ENCODE results near the gene HIGD2A. TPM values are rescaled to one million over a fixed set of nuclear protein-coding genes. Genes with fewer than 3 reads are reported as not detected.

The HIGD2A gene
- total RNA-seq, 1 experiment from 2014 or later, result 133 TPM

- Histone ChIP-seq H3K79me2 (ENCODE audit: low read depth) (no peaks in the 10 kb centered on the region), H3K27me3 (ENCODE audit: insufficient read depth, low read depth) (no peaks in the 10 kb centered on the region), H3K9me2 (ENCODE audit: insufficient read depth) (no peaks in the 10 kb centered on the region), H3K4me1 (replicated peaks; ENCODE audit: insufficient read depth) (no peaks in the 10 kb centered on the region), H3K27ac (no peak overlapping the region), H3K36me3 (ENCODE audit: low read depth) (0 out of 2 replicates have a peak, but pooled peaks cover 24% of the 10 kb centered on the region), H2AFZ (no peak overlapping the region), H3K9me3 (ENCODE audit: insufficient read depth, low read depth) (no peaks in the 10 kb centered on the region), H3K4me3 (no peak overlapping the region), H3F3A (ENCODE audit: insufficient read depth, low read depth) (no peaks in the 10 kb centered on the region; the same call in 1 of the 2 replicates), H3K4me2 (no peak overlapping the region), H4K20me1 (ENCODE audit: insufficient read depth) (no peaks in the 10 kb centered on the region; the same call in 1 of the 2 replicates)
- TF ChIP-seq CTCF (conservative IDR thresholded peaks at IDR 0.05) (no peak), EZH2 (IDR thresholded peaks at IDR 0.05; ENCODE audit: low read depth) (no peak)
- intact Hi-C loops (cut with micrococcal nuclease; ENCODE audit: unreplicated experiment), result loop anchor here (10.0 kb wide), 2 partner anchors 265 to 445 kb away; partner anchors contain the start of gene TSPAN17
- POLR2A ChIA-PET (ENCODE audit: unreplicated experiment), result no interaction called here
- no peak for DNase-seq
- CTCF ChIA-PET, result no interaction called here
- BruUV-seq (replicated peaks), result no TSS peak
Measured at GRCh38 chr5:176379881-176380280, 8.7 kb upstream of the HIGD2A start.

- Histone ChIP-seq H3K27me3 (ENCODE audit: insufficient read depth, low read depth) (no peaks in the 10 kb centered on the region), H3K4me1 (replicated peaks; ENCODE audit: insufficient read depth) (peaks cover 5% of the 10 kb centered on the region), H3K9me2 (ENCODE audit: insufficient read depth) (no peaks in the 10 kb centered on the region), H3K4me3 (no peak overlapping the region), H3K79me2 (ENCODE audit: low read depth) (peaks cover 12% of the 10 kb centered on the region), H3K4me2 (no peak overlapping the region), H2AFZ (no peak overlapping the region), H4K20me1 (ENCODE audit: insufficient read depth) (peaks cover 11% of the 10 kb centered on the region; the same call in 1 of the 2 replicates), H3K9me3 (ENCODE audit: insufficient read depth, low read depth) (no peaks in the 10 kb centered on the region), H3K36me3 (ENCODE audit: low read depth) (peaks cover 36% of the 10 kb centered on the region), H3F3A (ENCODE audit: insufficient read depth, low read depth) (peaks cover 7% of the 10 kb centered on the region), H3K27ac (no peak overlapping the region)
- ChIA-PET CTCF (no interaction called here), POLR2A (ENCODE audit: unreplicated experiment) (no interaction called here)
- TF ChIP-seq CTCF (conservative IDR thresholded peaks at IDR 0.05) (no peak), EZH2 (IDR thresholded peaks at IDR 0.05; ENCODE audit: low read depth) (no peak)
- intact Hi-C loops (cut with micrococcal nuclease; ENCODE audit: unreplicated experiment), result loop anchor here (10.0 kb wide), 2 partner anchors 263 to 443 kb away; partner anchors contain the start of gene TSPAN17
- no peak for DNase-seq
- BruUV-seq (replicated peaks), result no TSS peak
Measured at GRCh38 chr5:176381423-176381822, 7.1 kb upstream of the HIGD2A start.

- CTCF ChIA-PET, result no interaction called here
- H4K20me1 ChIP-seq (ENCODE audit: insufficient read depth), result peaks cover 16% of the 10 kb centered on the region
- no peak overlapping the region for H2AFZ ChIP-seq
- peaks cover 10% of the 10 kb centered on the region for H3K4me1 ChIP-seq (replicated peaks; ENCODE audit: insufficient read depth)
- intact Hi-C loops (cut with micrococcal nuclease; ENCODE audit: unreplicated experiment), result loop anchor here (10.0 kb wide), 2 partner anchors 263 to 443 kb away; partner anchors contain the start of gene TSPAN17
- H3K9me3 ChIP-seq (ENCODE audit: insufficient read depth, low read depth), result no peaks in the 10 kb centered on the region
- no peak for DNase-seq
- H3F3A ChIP-seq (ENCODE audit: insufficient read depth, low read depth), result peaks cover 7% of the 10 kb centered on the region
- no peaks in the 10 kb centered on the region for H3K9me2 ChIP-seq (ENCODE audit: insufficient read depth)
- no TSS peak for BruUV-seq (replicated peaks)
- no peaks in the 10 kb centered on the region for H3K27me3 ChIP-seq (ENCODE audit: insufficient read depth, low read depth)
- POLR2A ChIA-PET (ENCODE audit: unreplicated experiment), result no interaction called here
- no peak overlapping the region for H3K27ac ChIP-seq
- no peak overlapping the region for H3K4me2 ChIP-seq
- peaks cover 42% of the 10 kb centered on the region for H3K36me3 ChIP-seq (ENCODE audit: low read depth)
- no peak for TF ChIP-seq CTCF (conservative IDR thresholded peaks at IDR 0.05)
- TF ChIP-seq EZH2 (IDR thresholded peaks at IDR 0.05; ENCODE audit: low read depth), result no peak
- H3K79me2 ChIP-seq (ENCODE audit: low read depth), result peaks cover 18% of the 10 kb centered on the region
- H3K4me3 ChIP-seq, result no peak overlapping the region
Measured at GRCh38 chr5:176381979-176382378, 6.6 kb upstream of the HIGD2A start.
